Uterus (tissue), 2 donors: ENCODE results near the gene CASR.

Experiments used
- CTCF ChIP-seq, 4 experiments: fragments of 200-600 bp in 2 of 4; fragments of 450-650 bp in 2 of 4; sonication (generic) in 2 of 4; IDR thresholded peaks; one replicate each; pipeline ENCODE4 v1.5.1; 2016 to 2019; ENCODE audit warnings: antibody characterized with exemption in 4 of 4, mild to moderate bottlenecking in 2 of 4, moderate library complexity in 1 of 4
- POLR2A ChIP-seq, 2 donors: fragments of 450-650 bp; IDR thresholded peaks; one replicate each; pipeline ENCODE4 v1.6.1; 2016; ENCODE audit warnings: antibody characterized with exemption in 2 of 2, mild to moderate bottlenecking in 1 of 2, moderate library complexity in 1 of 2

GRCh38 chr3:122294359-122294758, 110.9 kb downstream of the CASR start:
- TF ChIP-seq CTCF (IDR thresholded peaks at IDR 0.05) (no peak), POLR2A (IDR thresholded peaks at IDR 0.05) (no peak)
